Ammon's horn (tissue), 1 donor: ENCODE measurements around the gene ZNF804B.
A peak's percentile ranks its signal among the peaks of the same experiment; 100 is the strongest.

Source experiments
- DNase-seq: peaks from one replicate; pipeline ENCODE4 v3.0.0-alpha.2; 2016; ENCODE audit warnings: low spot score

ZNF804B gene

DNA sequence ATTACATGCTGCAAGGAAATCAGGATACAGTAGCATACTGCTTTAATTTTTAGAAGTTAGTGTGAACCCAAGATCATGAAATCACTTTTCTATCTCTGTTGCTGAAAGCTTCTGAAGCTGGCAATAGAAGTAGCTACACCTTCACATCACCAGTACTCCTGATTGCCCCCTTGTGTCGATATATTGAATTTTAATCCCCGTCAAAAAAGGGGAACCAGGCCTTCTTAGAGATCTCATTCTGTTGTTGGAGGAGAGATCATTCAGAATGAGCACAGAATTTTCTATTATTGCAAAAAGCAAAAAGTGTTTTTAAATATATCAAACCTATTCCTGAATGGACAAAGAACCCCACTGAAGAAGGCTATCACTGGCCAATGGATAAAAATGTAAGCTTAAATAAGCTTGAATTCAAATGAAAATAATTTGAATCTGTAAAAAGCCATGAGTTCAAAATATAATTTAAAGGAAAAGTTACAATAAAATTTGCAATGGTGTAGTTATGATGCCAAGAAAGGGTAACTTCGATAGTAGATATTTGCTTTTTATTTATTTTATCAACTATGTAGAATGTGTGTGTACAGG, 75.7 kb downstream of the ZNF804B start:
- peak; percentile 17 for DNase-seq

- no peak for DNase-seq
These were observed 82.7 kb downstream of the ZNF804B start for GRCh38 chr7:88842201-88842600.

DNA sequence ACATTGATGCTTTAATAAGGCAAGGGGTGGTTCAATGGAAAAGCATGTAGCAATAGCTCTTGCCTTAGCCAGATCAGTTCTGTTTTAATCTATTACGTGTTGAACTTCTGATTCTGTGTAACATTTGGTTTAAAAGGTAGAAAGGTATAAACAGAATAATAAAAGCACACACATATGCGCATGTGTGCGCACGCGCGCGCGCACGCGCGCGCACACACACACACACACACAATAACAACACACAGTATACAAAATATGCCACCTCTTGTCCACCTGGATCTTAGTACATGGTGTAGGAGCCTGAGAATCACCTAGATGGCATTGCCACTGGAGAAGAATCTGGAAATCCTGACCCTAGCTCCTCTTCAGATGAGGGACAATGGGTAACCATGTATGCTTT, 85.6 kb downstream of the ZNF804B start:
- DNase-seq: no peak

DNA sequence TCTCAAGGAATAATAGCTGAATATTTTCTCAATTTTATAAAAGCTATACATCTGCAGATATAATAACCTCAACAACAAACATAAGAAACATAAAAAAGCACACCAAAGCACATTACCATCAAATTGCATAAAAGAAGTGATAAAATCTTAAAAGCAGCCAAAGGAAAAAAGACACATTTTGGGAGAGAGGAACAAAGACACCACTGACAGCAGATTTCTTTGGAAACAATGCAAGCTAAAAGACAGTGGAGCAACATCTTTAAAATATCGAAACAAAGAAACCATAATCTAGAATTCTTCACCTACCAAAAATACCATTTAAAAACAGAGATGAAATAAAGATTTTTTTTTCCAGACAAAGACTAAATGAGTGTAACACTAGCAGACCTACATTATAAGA, 91.7 kb downstream of the ZNF804B start:
- no peak for DNase-seq

DNA sequence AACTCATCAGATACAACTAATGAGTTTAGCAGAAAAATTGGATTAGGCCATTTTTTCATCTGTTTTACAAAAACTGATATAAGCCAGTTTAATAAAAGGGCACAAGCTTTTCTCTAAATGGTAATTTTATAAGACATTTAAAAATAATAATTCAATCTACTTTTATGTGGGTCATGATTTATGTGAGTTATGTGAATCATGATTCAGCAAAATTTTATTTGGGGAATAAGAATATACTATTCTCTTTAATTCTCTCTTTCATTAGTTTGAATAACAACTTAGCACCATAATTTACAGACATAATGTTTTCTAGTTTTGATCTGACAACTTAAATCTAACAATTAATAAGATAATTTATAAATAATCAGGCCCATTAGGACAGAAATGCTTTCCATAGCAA, 99.8 kb downstream of the ZNF804B start:
- DNase-seq: no peak

DNA sequence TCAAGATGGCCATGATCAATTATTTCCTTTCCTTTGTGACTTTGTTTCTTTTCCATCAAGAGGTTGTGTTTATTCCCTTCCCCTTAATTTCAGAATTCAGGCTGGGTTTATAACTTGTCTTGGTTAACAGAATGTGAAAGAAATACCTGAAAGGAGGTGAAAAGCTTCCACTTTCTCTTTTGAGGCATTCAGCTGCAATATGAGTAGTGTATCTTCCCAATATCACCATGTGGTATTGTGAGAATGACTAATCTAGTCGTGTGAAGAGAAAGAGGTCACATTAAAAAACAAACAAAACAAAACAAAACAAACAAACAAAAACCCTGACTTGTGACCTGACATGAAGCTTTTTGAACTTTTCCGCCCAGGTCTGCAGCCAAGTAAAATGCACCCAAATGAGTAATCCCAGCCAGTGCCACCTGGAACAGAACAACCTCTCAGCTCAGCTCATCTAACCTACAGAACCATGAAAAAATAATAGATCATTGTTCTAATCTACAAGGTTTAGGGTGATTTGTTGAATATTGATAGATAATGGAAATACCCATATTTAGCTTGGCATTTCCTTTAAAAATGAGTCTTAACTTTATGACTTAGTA, 106.9 kb downstream of the ZNF804B start:
- no peak for DNase-seq

DNA sequence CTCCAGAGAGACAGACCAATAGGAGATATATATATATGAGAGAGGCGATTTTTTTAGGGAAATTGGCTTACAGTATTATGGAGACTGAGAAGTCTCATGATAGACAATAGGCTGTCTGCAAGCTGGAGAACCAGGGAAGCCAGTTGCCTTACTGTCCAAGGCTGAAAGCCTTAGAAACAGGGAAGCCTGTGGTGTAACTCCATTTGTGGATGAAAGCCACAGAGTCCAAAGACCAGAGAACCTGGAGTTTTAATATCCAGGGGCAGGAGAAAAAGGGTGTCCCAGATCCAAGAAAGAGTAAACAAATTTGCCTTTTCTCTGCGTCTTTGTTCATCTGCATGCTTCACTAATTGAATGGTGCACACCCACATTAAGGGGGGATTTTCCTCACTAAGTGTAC, 107.7 kb downstream of the ZNF804B start:
- DNase-seq: no peak

DNA sequence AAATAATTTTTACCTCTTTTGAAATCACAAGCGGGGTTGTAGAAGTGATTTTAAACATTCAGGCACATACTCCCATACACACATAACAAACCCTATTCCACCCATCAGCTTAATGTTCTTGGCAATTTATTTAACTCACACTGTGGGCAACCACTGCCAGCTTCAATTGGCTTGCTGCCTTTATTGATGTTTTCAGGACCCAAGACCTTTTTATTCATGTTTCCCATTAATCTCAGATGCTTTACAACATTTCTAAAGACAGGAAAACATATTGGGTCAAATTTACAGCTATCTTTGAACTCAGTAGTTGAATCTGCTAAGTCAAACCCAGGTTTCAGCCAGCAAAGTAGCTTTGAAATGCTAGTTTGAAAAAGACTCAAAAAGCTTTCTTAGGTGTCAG, 109.0 kb downstream of the ZNF804B start:
- DNase-seq: no peak

GRCh38 chr7:88881136-88881535, 121.6 kb downstream of the ZNF804B start:
- no peak for DNase-seq

DNA sequence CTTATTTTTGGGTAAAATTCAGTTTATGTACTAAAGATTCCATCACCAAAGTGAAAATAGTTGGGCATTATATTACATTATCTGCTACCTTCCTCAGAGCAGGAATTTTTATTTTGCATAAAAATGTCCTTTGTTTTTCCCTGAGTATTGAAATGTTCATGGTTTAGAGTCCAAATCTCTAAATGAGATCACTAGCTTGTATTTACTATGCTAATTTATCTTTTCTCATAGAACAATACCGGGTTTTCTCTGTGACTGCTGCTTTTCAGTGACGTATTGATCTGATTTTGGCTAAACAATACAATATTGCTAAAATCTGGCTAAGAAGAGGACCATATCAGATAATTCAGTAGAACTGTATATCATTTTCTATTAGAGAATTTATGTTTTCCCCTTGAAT, 125.6 kb downstream of the ZNF804B start:
- DNase-seq: no peak

GRCh38 chr7:88888684-88889083, 129.2 kb downstream of the ZNF804B start:
- no peak for DNase-seq

DNA sequence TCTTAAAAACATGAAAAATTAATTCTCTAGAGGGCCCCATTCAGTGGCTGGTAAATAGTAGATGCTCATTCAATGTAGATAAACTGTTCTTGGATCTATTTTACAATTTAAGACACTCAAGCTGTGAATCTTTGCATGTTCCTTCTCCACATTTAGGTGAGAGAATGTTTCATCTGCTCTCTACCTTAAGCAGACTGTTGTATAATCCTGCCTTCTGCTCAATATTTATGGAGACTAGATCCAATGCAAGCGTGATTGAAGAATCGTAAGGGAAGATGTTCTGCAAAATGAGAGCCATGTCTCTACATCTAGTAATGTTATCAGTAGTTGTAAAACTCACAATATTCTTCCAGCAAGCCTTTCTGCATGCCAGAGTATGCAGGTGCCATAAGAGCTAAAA, 151.0 kb downstream of the ZNF804B start:
- no peak for DNase-seq

GRCh38 chr7:88912852-88913251, 153.4 kb downstream of the ZNF804B start:
- no peak for DNase-seq

- no peak for DNase-seq
These were observed 156.1 kb downstream of the ZNF804B start for GRCh38 chr7:88915615-88916014.

GRCh38 chr7:88919478-88920131, 160.1 kb downstream of the ZNF804B start:
- no peak for DNase-seq

GRCh38 chr7:88922944-88923343, 163.4 kb downstream of the ZNF804B start:
- no peak for DNase-seq

GRCh38 chr7:88928276-88928675, 168.8 kb downstream of the ZNF804B start:
- DNase-seq: no peak

GRCh38 chr7:88929719-88930118, 170.2 kb downstream of the ZNF804B start:
- DNase-seq: no peak

DNA sequence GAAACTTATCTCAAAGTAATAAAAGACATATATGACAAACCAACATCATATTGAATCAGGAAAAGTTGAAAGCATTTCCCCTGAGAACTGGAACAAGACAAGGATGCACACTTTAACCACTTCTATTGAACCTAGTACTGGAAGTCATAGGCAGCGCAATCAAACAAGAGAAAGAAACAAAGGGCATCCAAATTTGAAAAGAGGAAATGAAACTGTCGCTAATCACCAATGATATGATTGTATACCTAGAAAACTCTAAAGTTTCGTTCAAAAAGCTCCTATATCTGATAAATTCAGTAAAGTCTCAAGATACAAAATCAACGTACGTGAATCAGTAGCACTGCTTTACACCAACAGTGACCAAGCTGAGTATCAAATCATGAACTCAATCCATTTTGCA, 173.8 kb downstream of the ZNF804B start:
- no peak for DNase-seq

DNA sequence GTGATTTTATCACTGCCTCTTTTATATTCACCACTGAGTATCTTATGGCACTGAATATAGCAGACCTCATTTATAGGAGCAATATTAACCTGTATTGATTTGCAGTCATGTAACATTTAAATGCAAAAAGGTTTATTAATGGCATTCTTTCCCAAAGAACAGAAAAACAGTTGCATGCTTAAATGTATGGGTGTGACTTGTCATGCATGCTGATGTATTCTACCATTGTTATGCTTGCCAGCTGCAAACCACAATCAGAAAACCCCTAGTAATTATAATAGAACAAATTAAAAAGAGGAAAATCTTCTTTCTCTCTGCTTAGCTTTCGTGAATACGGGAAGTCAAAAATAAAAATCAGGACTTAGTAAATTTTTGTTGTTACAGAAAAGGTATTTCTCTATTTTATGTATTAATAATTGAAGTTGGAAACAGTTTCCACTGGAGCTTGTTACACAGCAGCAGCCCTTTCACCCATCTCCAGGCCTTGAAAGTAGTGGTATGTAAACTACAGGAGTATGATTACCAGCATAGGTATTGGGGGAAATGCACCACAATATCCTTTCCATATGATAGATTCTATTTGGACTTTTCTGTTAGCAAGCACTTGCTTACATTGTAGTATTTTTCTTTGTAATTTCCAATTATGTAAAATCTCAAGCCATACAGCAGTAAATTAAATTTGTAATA, 183.5 kb downstream of the ZNF804B start:
- DNase-seq: no peak

DNA sequence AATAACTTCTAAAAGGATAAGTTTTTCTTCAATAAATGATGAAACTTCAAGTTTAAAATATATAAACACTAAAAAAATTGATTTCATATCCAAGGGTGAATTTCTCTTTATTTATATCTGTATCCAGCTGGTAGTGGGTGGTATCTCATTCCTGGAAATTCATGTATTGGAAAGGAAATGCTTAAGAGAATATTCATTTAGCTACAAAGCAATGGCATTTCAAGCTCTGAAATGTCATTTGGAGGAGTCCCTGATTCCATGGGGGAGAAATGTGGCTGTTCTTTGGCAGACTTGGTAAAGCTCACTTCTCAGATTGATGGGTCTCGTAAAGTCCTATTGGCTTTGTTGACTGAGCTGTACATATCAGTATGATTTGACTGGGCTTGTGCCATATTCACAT, 192.3 kb downstream of the ZNF804B start:
- peak; percentile 4 for DNase-seq

- DNase-seq: no peak
These were observed 204.9 kb downstream of the ZNF804B start for GRCh38 chr7:88964418-88964817.

GRCh38 chr7:88965371-88965770, 205.9 kb downstream of the ZNF804B start:
- no peak for DNase-seq
